Activated CD8-positive, alpha-beta memory T cell treated with anti-CD3 and anti-CD28 coated beads, Interleukin-2, amount 50 U/mL, for 4 hours (primary cell): Measurements from ENCODE around the gene USF2.

Source experiments
- DNase-seq: peaks from one replicate; pipeline ENCODE4 v3.0.0-alpha.2; 2020

Gene USF2

GRCh38 chr19:35329323-35329722 lies 60.6 kb downstream of the USF2 start:
- no peak for DNase-seq
